ENCODE data around the gene MAGI2.
"Not testable (repeated sequence)": the region's sequence is repeated elsewhere in the genome, so short reads cannot be mapped to it uniquely, and the experiment has no call there.

MAGI2 gene

GRCh38 chr7:78299088-78299487, 1154.4 kb downstream of the MAGI2 start:
- ChIA-PET POLR2A (no interaction called here), CTCF (interaction anchor here (0.8 kb wide), 2 partner anchors 211 to 973 kb away, joined by 3 read pairs; no protein-coding TSS in a partner anchor)
- no peak overlapping the region for H3K4me3 ChIP-seq (ENCODE audit: low read depth, low read length)
- no peak for DNase-seq (ENCODE audit: low read depth, low spot score)
- no peak for TF ChIP-seq CTCF (IDR thresholded peaks at IDR 0.05; ENCODE audit: insufficient read depth, low read length, missing control alignments)

GRCh38 chr7:78296644-78297371, 1156.7 kb downstream of the MAGI2 start:
- POLR2A ChIA-PET = no interaction called here

GRCh38 chr7:78296046-78296597, 1157.3 kb downstream of the MAGI2 start:
- no peak for TF ChIP-seq CTCF (IDR thresholded peaks at IDR 0.05; ENCODE audit: insufficient read depth, low read length, missing control alignments)
- DNase-seq (ENCODE audit: low read depth, low spot score) = no peak
- POLR2A ChIA-PET = no interaction called here
- H3K4me3 ChIP-seq (ENCODE audit: low read depth, low read length) = no peak overlapping the region
- CTCF ChIA-PET = interaction anchor here (1.0 kb wide), 1 partner anchor 8 kb away, joined by 5 read pairs; no protein-coding TSS in a partner anchor

More at GRCh38 chr7:78296644-78297371, 1156.7 kb downstream of the MAGI2 start:
- H3K4me3 ChIP-seq (ENCODE audit: low read depth, low read length) = no peak overlapping the region
- CTCF ChIA-PET = interaction anchor here (1.0 kb wide), 1 partner anchor 9 kb away, joined by 5 read pairs; no protein-coding TSS in a partner anchor
- no peak for DNase-seq (ENCODE audit: low read depth, low spot score)
- TF ChIP-seq CTCF (IDR thresholded peaks at IDR 0.05; ENCODE audit: insufficient read depth, low read length, missing control alignments) = no peak

GRCh38 chr7:78289471-78289870, 1164.0 kb downstream of the MAGI2 start:
- DNase-seq (ENCODE audit: low read depth, low spot score); POLR2A ChIA-PET; H3K4me3 ChIP-seq (ENCODE audit: low read depth, low read length); CTCF ChIA-PET: not testable (repeated sequence)

GRCh38 chr7:78284945-78285344, 1168.5 kb downstream of the MAGI2 start:
- DNase-seq (ENCODE audit: low read depth, low spot score) = no peak
- no peak overlapping the region for H3K4me3 ChIP-seq (ENCODE audit: low read depth, low read length)
- ChIA-PET CTCF (interaction anchor here (1.7 kb wide), 1 partner anchor 150 kb away, joined by 5 read pairs; no protein-coding TSS in a partner anchor), POLR2A (no interaction called here)
- no peak for TF ChIP-seq CTCF (IDR thresholded peaks at IDR 0.05; ENCODE audit: insufficient read depth, low read length, missing control alignments)

DNA sequence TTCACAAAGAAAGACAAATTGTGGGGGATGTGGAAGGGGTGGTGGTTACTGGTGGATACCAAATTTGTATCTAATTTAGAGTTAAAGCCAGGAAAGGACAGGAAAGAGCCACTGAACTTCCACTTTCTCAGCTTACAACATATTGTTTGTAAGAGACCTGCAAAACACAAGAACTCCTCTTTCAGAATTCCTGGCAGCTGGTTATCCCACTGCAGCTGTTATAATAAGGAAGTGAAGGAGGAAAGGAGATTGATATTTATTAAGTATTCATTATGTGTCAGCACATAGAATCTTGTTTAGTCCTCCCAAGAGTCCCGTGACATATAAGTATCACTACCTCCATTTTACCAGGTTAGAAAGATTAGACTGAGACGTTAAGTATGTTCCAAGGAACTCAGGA, 1173.2 kb downstream of the MAGI2 start:
- no peak for TF ChIP-seq CTCF (IDR thresholded peaks at IDR 0.05; ENCODE audit: insufficient read depth, low read length, missing control alignments)
- ChIA-PET CTCF (no interaction called here), POLR2A (no interaction called here)
- H3K4me3 ChIP-seq (ENCODE audit: low read depth, low read length) = no peak overlapping the region
- DNase-seq (ENCODE audit: low read depth, low spot score) = no peak
